T-helper 2 cell treated with Interferon-gamma antibody and Interleukin-4, amounts not matched to agents 5 μg/mL and 100 μg/mL, for 36 hours (primary cell): ENCODE measurements around the gene ARAP1.

Source experiments
- DNase-seq: peaks from one replicate; pipeline ENCODE4 v3.0.0; 2021; ENCODE audit warnings: low spot score
- H3K27ac Mint-ChIP-seq: one replicate; pipeline ENCODE4 v1.8.0; 2021; ENCODE audit warnings: mild to moderate bottlenecking, mixed read lengths
- H3K27me3 Mint-ChIP-seq: one replicate; pipeline ENCODE4 v1.8.0; 2021; ENCODE audit warnings: low read depth, mixed read lengths
- H3K36me3 Mint-ChIP-seq: one replicate; pipeline ENCODE4 v1.8.0; 2021; ENCODE audit warnings: low read depth, mixed read lengths
- H3K4me1 Mint-ChIP-seq: one replicate; pipeline ENCODE4 v1.8.0; 2021; ENCODE audit warnings: low read depth, mixed read lengths
- H3K4me3 Mint-ChIP-seq: one replicate; pipeline ENCODE4 v1.8.0; 2022; ENCODE audit warnings: mild to moderate bottlenecking, moderate library complexity, mixed read lengths
- H3K9me3 Mint-ChIP-seq: one replicate; pipeline ENCODE4 v1.8.0; 2021; ENCODE audit warnings: mixed read lengths

ARAP1 gene

GRCh38 chr11:72635933-72636332 lies 116.3 kb downstream of the ARAP1 start:
- DNase-seq: no peak
- no peak overlapping the region for H3K27ac Mint-ChIP-seq

GRCh38 chr11:72635309-72635915 lies 116.8 kb downstream of the ARAP1 start:
- Mint-ChIP-seq H3K36me3 (no peaks in the 10 kb centered on the region), H3K4me1 (no peaks in the 10 kb centered on the region), H3K27me3 (peaks cover 8% of the 10 kb centered on the region), H3K4me3 (no peak overlapping the region), H3K27ac (no peak overlapping the region), H3K9me3 (no peaks in the 10 kb centered on the region)
- no peak for DNase-seq

More at GRCh38 chr11:72635933-72636332, 116.3 kb downstream of the ARAP1 start:
- no peaks in the 10 kb centered on the region for H3K9me3 Mint-ChIP-seq
- H3K4me3 Mint-ChIP-seq: no peak overlapping the region
- no peaks in the 10 kb centered on the region for H3K36me3 Mint-ChIP-seq
- H3K4me1 Mint-ChIP-seq: no peaks in the 10 kb centered on the region
- H3K27me3 Mint-ChIP-seq: peaks cover 8% of the 10 kb centered on the region
